DMS114 treated with DMSO at 0.1 percent for 48 hours (cell line): ENCODE results near the gene FIBCD1.

Experiments used
- DNase-seq: peaks from one replicate; lab custom pipeline; 2025; ENCODE audit not compliant: unreplicated experiment; lab: John Stamatoyannopoulos, UW

Gene FIBCD1

DNA sequence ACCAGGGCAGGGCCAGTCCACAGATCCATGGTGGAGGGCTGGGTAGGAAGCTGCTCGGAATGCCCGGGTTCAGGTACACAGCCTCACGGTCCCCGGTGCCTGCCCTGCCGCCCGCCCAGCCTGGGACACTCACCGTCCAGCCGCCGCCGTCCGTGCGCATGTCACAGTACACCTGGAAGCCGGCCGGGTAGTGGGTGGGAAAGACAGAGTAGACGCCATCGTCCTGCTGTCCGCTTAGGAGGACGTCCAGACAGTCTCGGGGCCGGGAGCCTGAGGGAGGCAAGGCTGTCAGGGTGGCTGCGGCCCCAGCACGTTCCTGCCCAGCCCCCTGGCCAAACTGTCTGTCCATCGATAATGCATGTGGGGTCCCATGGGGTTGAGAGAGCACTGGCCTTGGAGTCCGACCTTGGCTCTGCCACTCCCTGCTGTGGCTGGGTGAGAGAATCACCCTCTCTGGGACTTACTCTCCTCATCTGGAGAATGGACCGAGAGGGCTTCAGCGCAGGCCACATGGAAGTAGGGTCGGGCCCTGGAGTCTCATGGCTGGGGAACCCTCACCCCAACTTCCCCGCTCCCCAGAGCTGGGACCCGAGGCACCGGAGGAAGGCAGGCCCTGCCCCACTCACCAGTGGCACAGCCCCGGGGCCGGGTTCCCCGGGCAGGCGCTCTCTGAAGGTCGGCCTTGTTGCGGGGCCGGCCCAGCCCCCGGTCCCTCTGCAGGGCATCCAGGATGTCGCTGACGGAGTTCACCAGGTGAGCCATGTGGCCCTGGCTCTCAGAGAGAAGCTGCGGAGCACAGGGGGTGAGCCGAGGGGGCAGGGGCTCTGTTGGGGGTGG, 15.2 kb downstream of the FIBCD1 start:
- no peak for DNase-seq

DNA sequence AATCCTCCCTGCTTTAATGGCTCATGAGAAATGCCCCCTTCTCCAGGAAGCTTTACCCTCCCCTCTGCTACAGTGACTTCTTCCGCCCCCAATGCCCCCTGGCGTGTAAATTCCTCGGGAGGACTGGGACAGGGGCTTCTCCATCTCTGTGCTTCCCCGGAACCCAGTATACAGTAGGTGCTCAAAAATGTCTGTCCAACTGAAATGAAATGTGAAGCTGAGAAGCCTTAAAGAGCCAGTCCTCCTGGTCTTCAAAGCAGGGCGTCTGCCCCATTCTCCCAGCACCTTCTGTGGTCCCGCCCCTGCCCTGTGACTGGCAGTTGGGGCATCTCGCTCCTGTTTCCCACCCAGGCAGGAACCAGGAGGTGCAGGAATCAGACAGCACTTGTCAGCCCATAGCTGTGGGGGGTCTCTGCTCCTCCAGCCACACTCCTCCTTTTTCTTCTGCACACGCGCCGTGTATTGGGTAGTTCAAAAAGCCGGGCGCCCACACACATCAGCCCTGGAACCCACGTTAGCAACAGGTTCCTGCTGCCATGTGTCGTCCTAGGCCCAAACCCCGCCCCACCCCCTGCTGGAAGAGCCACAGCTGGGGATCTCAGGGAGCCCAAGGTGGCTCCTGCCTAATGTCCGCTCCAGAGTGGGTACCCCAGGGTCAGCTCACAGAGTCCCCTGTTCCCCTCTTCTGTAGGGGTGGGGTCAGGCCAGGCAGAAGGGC, 16.0 kb downstream of the FIBCD1 start:
- no peak for DNase-seq

GRCh38 chr9:130921989-130922892, 16.8 kb downstream of the FIBCD1 start:
- no peak for DNase-seq

GRCh38 chr9:130921300-130921988, 17.6 kb downstream of the FIBCD1 start:
- no peak for DNase-seq

DNA sequence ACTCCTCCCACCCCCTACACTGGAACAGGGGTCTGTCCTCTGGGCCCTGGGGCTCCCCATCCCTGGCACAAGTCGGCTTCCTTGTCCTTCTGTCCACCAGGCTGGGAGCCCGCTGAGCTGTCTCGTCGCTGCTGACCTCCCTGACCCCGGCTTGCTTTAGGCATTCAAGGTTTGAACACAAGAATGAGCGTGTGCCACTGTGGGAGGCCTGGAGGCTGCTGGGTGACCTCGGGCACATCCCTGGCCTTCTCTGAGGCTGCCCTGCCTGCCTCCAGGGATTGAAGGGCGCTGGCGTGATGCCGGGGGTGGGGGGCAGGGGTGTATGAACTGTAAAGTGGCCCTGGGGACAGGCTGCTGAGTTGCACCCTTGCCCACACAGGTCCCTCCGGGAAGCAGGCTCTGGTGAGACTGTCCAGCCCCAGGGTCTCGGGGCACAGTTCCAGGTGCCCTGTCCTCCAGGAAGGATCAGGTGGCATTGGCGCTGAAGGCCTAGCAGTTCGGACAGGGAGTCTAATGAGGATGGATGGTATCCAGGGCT, 18.2 kb downstream of the FIBCD1 start:
- DNase-seq = no peak

GRCh38 chr9:130920233-130920632, 18.8 kb downstream of the FIBCD1 start:
- no peak for DNase-seq

DNA sequence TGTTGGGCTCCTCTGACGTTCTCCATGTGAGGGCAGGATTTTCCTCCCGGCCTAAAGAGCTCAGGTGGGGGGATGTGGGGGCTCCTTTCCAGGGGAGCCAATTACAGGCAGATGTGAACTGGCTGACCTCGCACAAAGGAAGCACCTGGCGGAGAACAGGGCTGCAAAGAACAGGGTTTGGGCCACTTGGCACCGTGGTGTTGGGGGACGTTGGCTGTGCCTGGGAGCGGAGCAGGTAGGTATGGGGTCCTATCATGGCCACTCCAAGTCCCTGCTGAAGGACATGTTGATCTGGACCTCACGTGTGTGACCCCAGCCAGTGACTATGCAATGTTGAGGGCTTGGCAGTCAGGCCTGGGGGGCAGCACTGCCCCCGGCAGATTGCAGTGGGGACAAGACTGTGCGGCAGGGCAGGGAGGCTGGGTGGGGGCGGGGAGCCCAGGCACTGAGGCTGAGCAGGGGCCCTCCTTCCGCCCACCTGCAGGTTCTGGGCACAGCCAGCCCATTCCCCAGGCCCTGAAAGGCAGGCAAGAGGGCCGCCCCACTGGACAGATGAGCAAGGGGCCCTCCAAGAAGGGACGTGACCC, 19.4 kb downstream of the FIBCD1 start:
- DNase-seq = no peak

DNA sequence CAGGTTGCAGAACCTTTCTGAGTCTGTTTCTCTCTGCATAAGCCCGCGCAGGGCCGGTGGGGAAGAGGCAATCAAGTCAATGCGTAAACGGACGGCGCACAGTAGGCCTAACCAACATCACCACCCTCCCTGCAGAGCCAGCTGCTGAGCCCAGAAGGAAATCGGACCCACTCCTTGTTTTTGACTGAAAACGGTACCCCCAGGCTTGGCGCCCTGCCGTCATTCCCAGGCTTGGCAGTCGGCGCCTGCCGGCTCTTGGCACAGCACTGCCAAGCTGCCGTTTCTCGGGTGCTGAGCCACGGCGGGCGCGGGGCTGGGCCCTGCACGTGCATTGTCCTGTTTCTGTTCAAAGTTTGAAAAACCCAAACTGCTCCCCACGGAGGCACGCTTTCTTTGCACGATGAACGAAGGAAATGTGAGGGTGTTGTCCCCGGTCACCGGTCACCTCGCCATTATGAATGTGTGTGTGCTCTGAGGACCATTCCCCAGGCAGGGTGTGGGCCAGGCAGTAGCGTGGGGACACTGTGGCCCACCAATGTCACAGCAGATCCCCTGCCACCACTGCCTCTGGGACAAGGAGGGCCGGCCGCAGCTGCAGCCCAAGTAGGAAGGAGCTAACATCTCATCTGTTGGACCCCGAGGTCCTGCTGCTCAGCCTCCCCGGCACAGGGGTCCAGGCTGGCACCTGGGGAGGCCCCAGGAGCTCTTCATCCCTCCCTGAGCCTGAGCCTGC, 20.1 kb downstream of the FIBCD1 start:
- DNase-seq = no peak

DNA sequence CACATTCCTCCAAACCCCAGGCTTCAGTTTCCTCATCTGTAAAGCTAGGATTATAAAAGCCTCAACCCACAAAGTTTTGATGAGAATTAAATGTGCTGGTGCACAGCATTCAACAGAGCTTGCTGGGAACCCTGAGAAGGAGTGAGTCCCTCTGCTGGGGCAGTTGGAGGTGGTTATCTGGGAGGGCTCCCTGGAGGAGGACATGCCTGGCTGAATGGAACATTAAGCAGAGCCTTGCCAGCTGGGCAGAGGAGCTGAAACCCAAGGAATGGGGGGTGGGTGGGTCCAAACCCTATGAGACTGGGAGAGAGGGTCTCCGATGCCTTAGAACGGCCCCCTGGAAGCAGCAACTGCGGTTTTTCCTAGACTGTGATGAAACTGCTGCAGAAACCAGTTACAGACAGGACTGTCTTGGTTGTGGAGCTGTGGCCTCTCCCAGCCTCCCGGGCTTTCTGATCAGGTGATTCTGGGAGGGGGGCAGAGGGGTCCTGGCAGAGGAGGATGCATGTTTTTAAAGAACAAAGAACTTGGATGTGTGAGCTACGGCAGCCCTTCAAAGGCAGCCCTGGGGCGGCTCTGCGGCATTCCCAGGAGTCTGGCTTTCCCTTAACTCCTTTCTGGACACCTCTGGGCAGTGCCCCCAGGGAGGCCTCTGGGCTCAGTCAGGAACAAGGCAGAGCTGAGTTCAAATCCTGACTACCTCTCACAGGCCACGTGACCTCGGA, 20.8 kb downstream of the FIBCD1 start:
- DNase-seq = no peak

DNA sequence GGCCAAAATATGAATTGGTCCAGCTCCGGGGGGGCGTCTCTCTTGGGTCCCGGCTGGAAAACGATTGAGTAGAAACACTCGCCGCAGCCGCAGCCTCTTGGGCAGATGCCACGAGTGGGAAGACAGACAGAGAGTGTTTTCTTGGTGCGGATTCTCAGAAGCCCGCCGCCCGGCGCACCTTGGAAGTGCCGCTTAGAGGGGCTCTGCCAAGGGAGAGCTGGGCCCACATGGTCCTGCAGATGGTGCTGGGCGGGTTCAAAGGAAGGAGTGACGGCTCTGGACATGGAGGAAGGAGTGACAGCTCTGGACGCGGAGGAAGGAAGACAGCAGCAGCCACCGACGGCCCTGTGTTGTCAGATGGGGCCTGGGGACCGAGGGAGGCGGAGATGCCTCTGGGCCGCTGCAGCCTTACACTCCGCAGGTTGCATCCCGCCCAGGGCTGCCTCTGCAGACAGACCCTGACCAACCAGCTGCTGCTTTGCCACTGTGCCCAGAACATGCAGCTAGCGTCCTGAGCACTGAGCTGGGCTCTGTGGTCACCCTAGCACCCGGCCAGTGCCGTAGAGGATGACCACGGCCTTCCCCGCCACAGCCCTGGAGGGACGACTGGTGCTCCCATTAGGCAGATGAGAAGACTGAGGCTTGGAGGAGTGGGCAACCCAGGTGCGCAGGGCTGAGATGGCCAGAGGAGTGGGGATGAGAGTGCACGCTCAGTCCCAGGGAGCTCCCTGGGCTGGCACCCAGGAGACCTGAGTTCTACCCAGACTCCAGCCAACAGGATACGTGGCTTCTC, 21.7 kb downstream of the FIBCD1 start:
- no peak for DNase-seq

DNA sequence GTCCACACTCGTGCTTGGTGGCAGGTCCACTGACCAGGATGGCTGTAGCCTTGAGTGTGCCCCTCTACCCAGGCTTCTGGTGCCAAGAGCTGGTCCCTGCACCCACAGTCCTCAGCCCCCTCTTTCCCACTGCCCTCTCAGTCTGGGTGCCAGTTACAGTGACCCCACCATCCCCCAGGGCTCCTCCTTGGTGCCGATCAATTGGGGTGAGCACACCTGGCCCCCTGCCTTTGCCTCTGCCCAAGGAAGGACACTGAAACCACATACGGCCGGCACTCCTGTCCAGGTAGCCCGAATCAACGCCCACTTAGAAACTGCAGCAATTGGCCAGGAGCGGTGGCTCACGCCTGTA, 24.0 kb downstream of the FIBCD1 start:
- DNase-seq = no peak

- DNase-seq = no peak
These were observed 24.5 kb downstream of the FIBCD1 start for GRCh38 chr9:130914417-130915095.

DNA sequence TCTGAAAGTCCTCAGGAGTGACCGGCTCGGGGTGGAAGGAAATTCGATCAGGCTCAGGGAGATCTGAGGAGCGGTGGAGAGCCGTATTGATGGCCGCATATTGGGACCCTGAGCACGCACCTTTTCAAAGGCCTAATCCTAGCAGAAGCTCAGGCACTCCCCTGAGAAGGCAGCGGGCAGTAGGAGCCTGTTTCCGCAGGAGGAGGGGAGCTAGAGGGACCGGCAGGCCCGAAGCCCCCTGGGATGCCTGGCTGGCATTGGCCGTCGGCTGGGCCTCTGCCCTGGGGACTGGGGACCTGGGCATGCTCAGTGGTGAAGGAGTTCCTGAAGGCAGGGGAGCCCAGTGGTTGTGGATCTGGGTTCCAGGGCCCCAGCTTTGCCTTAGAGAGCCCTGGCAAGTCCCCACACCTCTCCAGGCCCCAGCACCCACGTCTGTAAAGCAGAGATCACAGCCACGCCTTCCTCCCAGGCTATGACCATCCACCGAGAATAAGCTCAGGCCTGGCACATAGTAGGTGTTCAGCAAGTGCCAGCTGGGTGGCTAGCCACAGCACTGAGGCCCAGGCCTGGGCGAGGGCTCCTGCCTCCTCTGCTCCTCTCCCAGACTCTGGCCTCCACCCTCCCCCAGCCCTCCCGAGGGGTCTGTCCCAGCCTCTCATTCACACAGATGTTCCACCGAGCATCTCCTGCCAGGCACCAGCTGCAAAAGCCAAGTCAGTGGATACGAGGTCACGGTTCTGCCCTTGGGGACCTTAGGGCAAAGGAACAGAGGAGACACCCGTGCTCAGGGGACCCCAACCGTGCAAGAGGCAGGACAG, 25.2 kb downstream of the FIBCD1 start:
- no peak for DNase-seq

DNA sequence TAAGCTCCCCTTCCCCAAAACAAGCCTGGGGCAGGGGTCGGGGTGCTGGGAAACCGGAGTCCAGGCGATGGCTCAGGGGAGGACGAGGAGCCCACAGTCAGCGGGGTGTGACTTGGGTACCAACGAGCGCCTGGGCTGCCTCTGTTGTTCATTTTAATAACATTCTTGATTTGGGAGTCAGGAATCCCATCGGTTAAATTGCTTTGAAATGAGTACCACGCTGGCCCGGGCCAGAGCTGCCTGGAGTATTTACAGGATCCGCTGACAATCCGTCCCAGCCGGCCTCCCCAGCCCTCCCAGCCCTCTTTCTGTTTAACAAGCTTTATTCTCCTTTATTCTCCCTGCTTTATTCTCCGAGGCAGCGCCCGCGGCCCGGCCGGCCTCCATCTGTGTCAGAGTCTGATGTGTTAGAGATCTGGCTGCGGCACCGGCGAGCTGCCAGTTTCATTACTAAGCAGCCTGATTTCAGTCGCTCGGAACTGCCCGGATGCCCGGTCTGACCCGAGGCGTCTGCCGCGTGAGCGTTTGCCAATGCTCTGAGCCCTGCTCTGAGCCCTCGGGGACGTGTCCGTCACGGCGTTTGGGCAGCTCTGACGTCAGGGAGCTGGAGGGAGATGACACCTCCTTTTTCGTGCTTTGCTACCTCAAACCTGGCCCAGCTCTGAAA, 26.0 kb downstream of the FIBCD1 start:
- DNase-seq = no peak

DNA sequence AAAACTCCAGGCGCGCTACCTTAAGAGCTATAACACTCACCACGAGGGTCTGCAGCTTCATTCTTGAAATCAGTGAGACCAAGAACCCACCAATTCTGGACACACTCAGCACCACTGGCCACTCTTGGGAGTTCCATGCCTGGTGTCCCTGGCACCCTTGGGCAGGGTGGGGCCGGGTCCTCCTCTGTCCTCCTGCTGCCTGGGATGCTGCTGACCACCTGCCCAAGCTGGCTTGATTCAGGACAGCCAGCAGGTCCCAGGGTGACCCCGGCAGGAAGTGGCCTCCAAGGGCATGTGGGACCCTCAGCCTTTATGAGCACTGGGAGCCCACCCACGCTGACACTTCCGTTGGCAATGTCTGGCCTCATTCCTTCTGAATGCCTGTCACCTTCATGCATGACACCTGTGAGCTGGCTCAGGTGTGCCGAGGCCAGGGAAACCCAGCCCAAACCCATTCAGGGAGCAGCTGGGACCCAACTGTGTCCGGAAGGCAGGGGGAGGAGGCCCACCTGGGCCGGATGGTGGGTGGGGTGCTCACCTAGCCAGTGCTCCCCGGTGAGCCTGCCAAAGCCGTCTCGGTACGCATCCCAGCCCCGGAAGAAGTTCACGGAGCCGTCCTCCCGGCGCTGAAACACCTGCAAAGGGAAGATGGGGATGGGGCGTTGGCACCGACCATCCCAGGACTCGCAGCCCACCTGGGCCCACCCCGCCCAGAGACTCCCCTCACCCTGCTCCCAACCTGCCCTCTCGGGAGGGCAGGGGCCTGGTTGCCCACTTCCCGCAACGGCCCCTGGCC, 27.6 kb downstream of the FIBCD1 start:
- no peak for DNase-seq
